CD4-positive, alpha-beta T cell (primary cell): ENCODE data around the gene GRIN2B. TPM values are rescaled to one million over a fixed set of nuclear protein-coding genes. Genes with fewer than 3 reads are reported as not detected.

Experiments used
- ATAC-seq: fragments of 200-7000 bp; cut with Tn5 transposase; one replicate; pipeline ENCODE4 v1.10.0; 2022; ENCODE audit warnings: mild to moderate bottlenecking; ENCODE audit not compliant: poor library complexity
- CTCF ChIA-PET: fragments of 350-600 bp; sonication (Branson Sonifier 250); formaldehyde crosslinking; loops from one replicate; lab custom pipeline; 2021; ENCODE audit warnings: antibody characterized with exemption, inconsistent platforms; lab: Charles Lee
- POLR2A ChIA-PET: fragments of 350-600 bp; sonication (Branson Sonifier 250); formaldehyde crosslinking; loops from one replicate; lab custom pipeline; 2021; ENCODE audit warnings: antibody characterized with exemption, inconsistent platforms; lab: Charles Lee
- DNase-seq, 14 experiments: peaks; one replicate each; pipeline ENCODE4 v3.0.0-alpha.2; 2013 to 2020; ENCODE audit warnings: mixed read lengths in 2 of 14
- H3K27ac ChIP-seq, 2 donors: one replicate each; pipeline versions ENCODE4 v1.5.1 to v1.7.0; 2013; ENCODE audit warnings: low read length in 2 of 2, low read depth in 1 of 2, mild to moderate bottlenecking in 1 of 2
- H3K27me3 ChIP-seq, 2 experiments: 1 replicate in 1 of 2; 2 replicates in 1 of 2; pipeline versions ENCODE4 v1.6.1 to v1.7.0; 2013; ENCODE audit warnings: low read length in 2 of 2, control low read depth in 1 of 2, mild to moderate bottlenecking in 1 of 2, moderate library complexity in 1 of 2; ENCODE audit not compliant: insufficient read depth in 2 of 2, control insufficient read depth in 1 of 2
- H3K36me3 ChIP-seq: one replicate; pipeline ENCODE4 v1.6.1; 2013; ENCODE audit warnings: low read length, control low read depth; ENCODE audit not compliant: insufficient read depth
- H3K4me1 ChIP-seq: one replicate; pipeline ENCODE4 v1.6.1; 2013; ENCODE audit warnings: low read length, control low read depth; ENCODE audit not compliant: insufficient read depth
- H3K4me3 ChIP-seq: one replicate; pipeline ENCODE4 v1.5.1; 2013; ENCODE audit warnings: mild to moderate bottlenecking, low read length, moderate library complexity
- H3K9me3 ChIP-seq, 2 experiments: 1 replicate in 1 of 2; 2 replicates in 1 of 2; pipeline versions ENCODE4 v1.6.1 to v1.7.0; 2013; ENCODE audit warnings: low read length in 2 of 2, mild to moderate bottlenecking in 2 of 2, control low read depth in 1 of 2, moderate library complexity in 1 of 2; ENCODE audit not compliant: control insufficient read depth in 1 of 2, insufficient read depth in 1 of 2
- H3K27ac Mint-ChIP-seq: one replicate; pipeline ENCODE4 v1.8.0; 2020; ENCODE audit warnings: mixed read lengths
- H3K27me3 Mint-ChIP-seq: one replicate; pipeline ENCODE4 v1.8.0; 2021; ENCODE audit warnings: mixed read lengths
- H3K36me3 Mint-ChIP-seq: one replicate; pipeline ENCODE4 v1.8.0; 2021; ENCODE audit warnings: low read depth, mixed read lengths
- H3K4me1 Mint-ChIP-seq: one replicate; pipeline ENCODE4 v1.8.0; 2021; ENCODE audit warnings: low read depth, mixed read lengths
- H3K4me3 Mint-ChIP-seq: one replicate; pipeline ENCODE4 v1.8.0; 2020; ENCODE audit warnings: mild to moderate bottlenecking, mixed read lengths
- H3K9me3 Mint-ChIP-seq: one replicate; pipeline ENCODE4 v1.8.0; 2020; ENCODE audit warnings: mixed read lengths
- intact Hi-C, 2 experiments: fragments of 100-400 bp; cut with DNase I in 1 of 2; cut with micrococcal nuclease in 1 of 2; formaldehyde crosslinking; loops; one replicate each; pipeline versions ENCODE4 v1.15.1 to v1.9.0; 2023 to 2025; cut with DNase I, micrococcal nuclease
- total RNA-seq, 174 experiments: library from RNA in 2 of 174; stranded (reverse) in 2 of 174; gene quantifications; one replicate each; pipeline ENCODE4 v1.2.3 and lab custom pipeline; 2021 to 2026
- TF ChIP-seq, protein P1 (sequence below): fragments of 200-600 bp; IDR thresholded peaks from one replicate; pipeline ENCODE4 v1.8.0; 2022; ENCODE audit warnings: antibody characterized with exemption, mild to moderate bottlenecking

Gene GRIN2B
- total RNA-seq, 2 experiments from 2014 or later, result not detected

- intact Hi-C loops, result no loop called here
- Mint-ChIP-seq H3K27ac (no peak overlapping the region), H3K9me3 (peaks cover under 1% of the 10 kb centered on the region), H3K36me3 (no peaks in the 10 kb centered on the region), H3K4me1 (no peaks in the 10 kb centered on the region), H3K4me3 (no peak overlapping the region), H3K27me3 (peaks cover 27% of the 10 kb centered on the region)
- ChIA-PET POLR2A (no interaction called here), CTCF (no interaction called here)
- H3K27me3 ChIP-seq, result peaks cover 3 to 14% of the 10 kb centered on the region in 2 experiments
- H3K4me1 ChIP-seq, result no peaks in the 10 kb centered on the region
- H3K36me3 ChIP-seq, result no peaks in the 10 kb centered on the region
- ATAC-seq, result no peak
- DNase-seq, result no peak
- no peaks in the 10 kb centered on the region for H3K9me3 ChIP-seq
- TF ChIP-seq, protein P1, sequence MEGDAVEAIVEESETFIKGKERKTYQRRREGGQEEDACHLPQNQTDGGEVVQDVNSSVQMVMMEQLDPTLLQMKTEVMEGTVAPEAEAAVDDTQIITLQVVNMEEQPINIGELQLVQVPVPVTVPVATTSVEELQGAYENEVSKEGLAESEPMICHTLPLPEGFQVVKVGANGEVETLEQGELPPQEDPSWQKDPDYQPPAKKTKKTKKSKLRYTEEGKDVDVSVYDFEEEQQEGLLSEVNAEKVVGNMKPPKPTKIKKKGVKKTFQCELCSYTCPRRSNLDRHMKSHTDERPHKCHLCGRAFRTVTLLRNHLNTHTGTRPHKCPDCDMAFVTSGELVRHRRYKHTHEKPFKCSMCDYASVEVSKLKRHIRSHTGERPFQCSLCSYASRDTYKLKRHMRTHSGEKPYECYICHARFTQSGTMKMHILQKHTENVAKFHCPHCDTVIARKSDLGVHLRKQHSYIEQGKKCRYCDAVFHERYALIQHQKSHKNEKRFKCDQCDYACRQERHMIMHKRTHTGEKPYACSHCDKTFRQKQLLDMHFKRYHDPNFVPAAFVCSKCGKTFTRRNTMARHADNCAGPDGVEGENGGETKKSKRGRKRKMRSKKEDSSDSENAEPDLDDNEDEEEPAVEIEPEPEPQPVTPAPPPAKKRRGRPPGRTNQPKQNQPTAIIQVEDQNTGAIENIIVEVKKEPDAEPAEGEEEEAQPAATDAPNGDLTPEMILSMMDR, result no peak
- no peak overlapping the region for H3K4me3 ChIP-seq
- H3K27ac ChIP-seq, result no peak overlapping the region
These were observed 38.6 kb downstream of the GRIN2B start for GRCh38 chr12:13942826-13943225.

DNA sequence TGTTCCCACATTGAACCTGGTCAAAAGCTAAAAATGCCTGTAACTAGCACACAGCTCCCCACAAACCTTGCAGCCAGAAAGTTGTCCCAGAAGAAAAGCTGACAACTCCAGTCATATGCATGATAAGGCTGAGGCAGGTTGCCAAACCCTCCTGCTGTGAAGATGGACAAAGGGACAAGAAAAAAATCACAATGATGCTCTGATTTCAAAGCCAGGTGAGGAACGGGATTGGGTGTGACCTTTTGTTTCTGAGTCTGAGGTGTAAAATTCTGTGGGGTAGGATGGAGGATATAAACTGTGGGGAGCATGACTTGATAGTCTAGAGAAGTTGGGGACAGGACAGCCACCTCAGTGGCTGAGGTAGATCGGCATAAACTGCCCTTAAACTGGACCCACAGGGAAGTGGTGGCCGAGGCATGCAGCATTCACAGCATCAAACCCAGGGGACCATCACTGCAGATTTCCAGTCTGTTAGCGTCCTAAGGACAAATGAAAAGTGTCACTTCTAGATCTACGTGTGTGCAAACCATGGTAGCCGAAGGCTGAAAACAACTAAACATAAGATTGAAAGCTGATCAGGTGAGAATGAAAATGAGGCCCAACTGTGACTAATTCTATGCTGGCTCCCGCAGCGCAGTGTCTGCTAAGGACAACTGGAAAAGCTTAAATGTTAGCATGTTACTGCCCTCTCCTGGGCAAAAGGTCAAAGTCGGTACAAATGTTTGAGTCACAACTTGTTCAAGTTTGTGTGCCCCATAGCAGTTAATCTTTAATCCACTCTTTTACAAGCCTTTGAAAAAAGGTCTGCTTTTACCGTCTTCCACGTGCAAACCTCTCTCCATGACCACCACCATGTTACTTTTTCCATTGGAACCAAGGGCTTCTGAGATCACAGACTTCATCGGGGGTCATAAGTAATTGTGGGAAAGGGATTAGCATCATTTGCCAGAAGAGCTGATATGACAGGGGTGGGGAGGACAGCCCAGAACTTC, 39.8 kb downstream of the GRIN2B start:
- no peak for ATAC-seq
- no peak overlapping the region for H3K4me3 Mint-ChIP-seq

DNA sequence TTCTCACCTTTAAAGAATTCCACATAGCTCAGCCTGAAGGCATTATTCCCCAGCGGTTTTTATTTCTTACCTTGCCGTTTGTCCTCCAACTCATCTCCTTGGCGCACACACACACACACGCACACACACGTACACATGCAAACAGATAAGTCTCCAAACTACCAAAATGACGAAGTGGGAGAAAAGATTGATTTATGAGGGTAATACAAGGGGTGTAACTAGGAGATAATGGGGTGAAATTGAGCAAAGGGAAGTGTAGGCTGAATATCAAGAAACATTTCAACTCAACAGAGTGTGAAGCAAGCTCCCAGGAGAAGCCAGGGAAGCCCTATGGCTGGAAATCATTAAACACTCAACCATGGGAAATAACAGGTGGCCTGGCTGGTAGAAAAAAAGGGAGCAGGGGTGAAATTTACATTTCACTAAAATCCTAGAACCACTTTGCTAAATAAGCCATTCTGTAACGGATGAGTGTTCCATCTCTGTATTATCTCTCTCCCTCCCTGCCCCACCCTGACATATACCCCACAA, 41.0 kb downstream of the GRIN2B start:
- Histone ChIP-seq H3K36me3 (no peaks in the 10 kb centered on the region), H3K4me3 (no peak overlapping the region), H3K9me3 (peaks cover 0 to 9% of the 10 kb centered on the region in 2 experiments), H3K27ac (no peak overlapping the region), H3K4me1 (no peaks in the 10 kb centered on the region), H3K27me3 (peaks cover 3 to 14% of the 10 kb centered on the region in 2 experiments)
- DNase-seq, result no peak
- TF ChIP-seq, protein P1, result no peak
- Mint-ChIP-seq H3K4me1 (no peaks in the 10 kb centered on the region), H3K36me3 (no peaks in the 10 kb centered on the region), H3K9me3 (peaks cover 3% of the 10 kb centered on the region), H3K27me3 (peaks cover 27% of the 10 kb centered on the region), H3K27ac (no peak overlapping the region), H3K4me3 (no peak overlapping the region)
- no peak for ATAC-seq
- intact Hi-C loops, result no loop called here
- POLR2A ChIA-PET, result no interaction called here
- CTCF ChIA-PET, result no interaction called here

More for the DNA sequence above, 39.8 kb downstream of the GRIN2B start:
- H3K36me3 ChIP-seq, result no peaks in the 10 kb centered on the region
- H3K9me3 ChIP-seq, result peaks cover 0 to 3% of the 10 kb centered on the region in 2 experiments
- Mint-ChIP-seq H3K27me3 (peaks cover 27% of the 10 kb centered on the region), H3K4me1 (no peaks in the 10 kb centered on the region), H3K27ac (no peak overlapping the region), H3K36me3 (no peaks in the 10 kb centered on the region), H3K9me3 (peaks cover 3% of the 10 kb centered on the region)
- no peak overlapping the region for H3K27ac ChIP-seq
- DNase-seq, result no peak
- no peak overlapping the region for H3K4me3 ChIP-seq
- H3K27me3 ChIP-seq, result peaks cover 3 to 14% of the 10 kb centered on the region in 2 experiments
- intact Hi-C loops, result no loop called here
- ChIA-PET CTCF (no interaction called here), POLR2A (no interaction called here)
- TF ChIP-seq, protein P1, result no peak
- H3K4me1 ChIP-seq, result no peaks in the 10 kb centered on the region
